Activated CD4-positive, alpha-beta T cell treated with anti-CD3 and anti-CD28 coated beads, Interleukin-2, amount 50 U/mL, for 16 hours (primary cell): ENCODE results near the gene BICRA.
"Not testable (repeated sequence)": the region's sequence is repeated elsewhere in the genome, so short reads cannot be mapped to it uniquely, and the experiment has no call there.

Experiments
- DNase-seq: peaks from one replicate; pipeline ENCODE4 v3.0.0-alpha.2; 2020

BICRA gene

DNA sequence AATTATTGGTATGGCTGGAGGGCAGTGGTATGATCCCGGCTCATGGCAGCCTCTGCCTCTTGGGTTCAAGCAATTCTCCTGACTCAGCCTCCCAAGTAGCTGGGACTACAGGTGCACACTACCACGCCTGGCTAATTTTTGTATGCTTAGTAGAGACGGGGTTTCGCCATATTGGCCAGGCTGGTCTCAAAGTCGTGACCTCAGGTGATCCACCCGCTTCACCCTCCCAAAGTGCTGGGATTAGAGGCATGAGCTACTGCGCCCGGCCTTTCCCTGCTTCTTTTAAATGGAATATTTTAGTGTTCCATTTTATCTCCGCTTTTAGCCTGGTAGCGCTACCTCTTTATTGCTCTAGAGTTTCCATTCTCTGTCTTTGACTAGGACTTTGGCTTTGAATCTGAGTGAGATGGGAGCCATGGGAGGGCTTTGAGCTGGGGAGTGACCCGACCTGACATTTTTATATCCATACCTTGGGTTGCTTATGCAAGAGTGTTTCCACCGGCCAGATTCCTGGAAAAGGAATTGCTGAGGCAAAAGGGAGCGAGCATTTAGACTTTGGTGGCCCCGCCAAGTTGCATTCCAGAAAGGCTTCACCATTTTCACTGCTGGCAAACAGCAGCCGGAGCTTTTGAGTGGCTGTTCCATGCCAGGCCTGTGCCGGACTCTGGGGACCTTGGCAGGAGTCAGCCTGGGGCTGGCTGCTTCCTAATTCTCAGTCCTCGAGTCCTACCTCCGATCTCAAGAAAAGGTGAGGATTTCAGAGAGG lies 22.9 kb downstream of the BICRA start:
- DNase-seq: no peak

DNA sequence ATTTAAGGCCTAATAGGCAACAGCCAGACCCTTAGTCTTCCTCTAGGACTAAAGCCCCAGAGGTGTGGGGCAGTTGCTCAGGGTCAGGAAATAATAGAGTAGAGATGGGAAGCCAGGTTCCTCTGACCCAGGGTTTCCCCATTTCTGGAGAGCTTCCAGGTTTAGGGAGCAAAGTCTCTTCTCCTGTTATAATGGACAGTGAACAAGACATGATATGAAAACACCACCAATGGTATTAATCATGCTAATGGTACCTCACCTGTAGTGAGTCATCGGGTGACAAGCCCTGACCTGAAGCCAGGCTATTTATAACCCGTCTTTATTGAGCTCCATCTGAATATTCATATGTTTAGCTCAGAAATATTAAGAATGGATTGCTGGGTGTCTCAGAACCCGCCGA lies 24.6 kb downstream of the BICRA start:
- DNase-seq: no peak

DNA sequence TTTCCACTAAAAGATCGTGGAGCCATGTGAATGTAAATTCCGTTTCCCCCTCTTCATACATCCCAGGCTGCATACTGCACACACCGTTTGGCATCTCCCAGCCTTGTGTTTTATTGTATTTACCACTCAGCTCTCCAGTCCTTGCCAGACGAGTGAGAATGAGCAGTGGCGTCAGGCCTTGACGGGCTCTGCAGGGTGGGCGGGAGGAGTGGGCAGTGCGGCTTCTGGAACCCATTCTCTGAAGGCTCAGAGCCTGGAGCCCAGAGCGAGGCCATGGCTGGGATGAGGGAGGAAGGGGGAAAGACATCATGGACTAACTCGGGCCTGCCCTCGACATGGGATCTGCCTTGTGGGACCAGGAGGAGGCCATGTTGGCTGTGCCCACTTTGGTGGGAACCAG lies 25.1 kb downstream of the BICRA start:
- DNase-seq: no peak

DNA sequence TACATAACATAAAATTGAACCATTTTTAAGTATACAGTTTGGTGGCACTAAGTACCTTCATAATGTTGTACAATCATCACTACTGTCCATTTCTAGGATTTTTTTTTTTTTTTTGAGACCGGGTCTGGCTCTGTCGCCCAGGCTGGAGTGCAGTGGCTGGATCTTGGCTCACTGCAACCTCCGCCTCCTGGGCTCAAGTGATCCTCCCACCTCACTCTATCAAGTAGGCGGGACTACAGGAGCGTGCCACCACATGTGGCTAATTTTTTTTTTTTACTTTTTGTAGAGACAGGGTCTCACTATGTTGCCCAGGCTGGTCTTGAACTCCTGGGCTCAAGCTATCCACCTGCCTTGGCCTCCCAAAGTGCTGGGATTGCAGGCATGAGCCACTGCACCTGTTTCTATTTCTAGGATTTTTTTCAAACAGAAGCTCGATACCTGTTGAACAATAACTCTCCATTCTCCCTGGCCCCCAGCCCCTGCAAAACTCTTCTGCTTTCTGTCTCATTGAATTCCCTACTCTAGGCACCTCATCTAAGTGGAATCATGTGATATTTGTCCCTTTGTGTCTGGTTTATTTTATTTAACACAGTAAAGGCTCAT lies 26.3 kb downstream of the BICRA start:
- not testable (repeated sequence) for DNase-seq

DNA sequence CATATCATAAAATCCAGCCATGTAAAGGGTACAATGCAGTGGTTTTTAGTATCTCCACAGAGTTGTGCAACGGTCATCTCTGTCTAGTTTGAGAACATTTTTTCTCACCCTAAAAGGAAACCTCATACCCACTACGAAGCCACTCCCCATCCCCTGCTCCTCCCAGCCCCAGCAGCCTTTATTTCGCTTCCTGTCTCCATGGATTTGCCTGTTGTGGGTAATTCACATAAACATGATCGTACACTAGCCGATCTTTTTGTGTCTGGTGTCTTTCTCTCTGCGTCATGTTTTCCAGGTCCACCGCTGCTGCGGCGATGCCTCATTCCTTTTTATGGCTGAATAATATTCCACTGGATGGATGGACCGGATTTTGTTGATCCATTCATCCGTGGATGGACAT lies 28.6 kb downstream of the BICRA start:
- no peak for DNase-seq

- DNase-seq: no peak
These were observed 33.1 kb downstream of the BICRA start for GRCh38 chr19:47641891-47642485.

GRCh38 chr19:47643281-47643680 lies 34.3 kb downstream of the BICRA start:
- DNase-seq: no peak

GRCh38 chr19:47644199-47644598 lies 35.3 kb downstream of the BICRA start:
- DNase-seq: no peak

DNA sequence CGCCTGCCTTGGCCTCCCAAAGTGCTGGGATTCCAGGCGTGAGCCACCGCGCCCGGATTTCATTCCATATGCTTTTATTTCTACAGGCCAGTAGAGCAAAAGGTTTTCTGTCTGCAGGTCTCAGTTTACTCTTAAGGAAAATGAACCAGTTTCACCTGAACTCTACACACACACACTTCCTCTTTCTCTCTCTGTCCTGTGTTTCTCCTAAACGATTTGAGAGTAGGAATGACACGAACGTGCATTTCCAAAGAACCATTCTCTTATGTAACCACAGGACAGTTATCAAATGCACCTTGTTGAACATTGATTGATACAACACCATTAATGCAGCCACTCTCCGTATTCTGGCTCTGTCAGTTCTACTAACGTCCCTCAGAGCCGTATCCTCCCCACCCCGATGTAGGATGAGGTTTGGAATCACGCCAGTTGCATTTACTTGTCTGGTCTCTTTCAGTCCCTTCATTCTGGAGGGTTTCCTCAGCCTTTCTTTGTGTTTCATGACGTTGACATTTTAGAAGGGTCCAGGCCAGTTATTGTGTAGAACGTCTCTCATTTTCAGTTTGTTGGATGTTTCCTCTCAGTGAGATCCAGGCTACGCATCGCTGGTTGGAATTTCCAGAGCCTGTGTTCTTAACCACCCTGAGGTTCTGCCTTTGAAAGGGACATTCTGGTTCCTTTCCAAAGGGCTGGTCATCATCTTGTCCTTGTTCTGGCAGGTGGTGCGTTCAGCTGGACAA lies 36.0 kb downstream of the BICRA start:
- DNase-seq: no peak

DNA sequence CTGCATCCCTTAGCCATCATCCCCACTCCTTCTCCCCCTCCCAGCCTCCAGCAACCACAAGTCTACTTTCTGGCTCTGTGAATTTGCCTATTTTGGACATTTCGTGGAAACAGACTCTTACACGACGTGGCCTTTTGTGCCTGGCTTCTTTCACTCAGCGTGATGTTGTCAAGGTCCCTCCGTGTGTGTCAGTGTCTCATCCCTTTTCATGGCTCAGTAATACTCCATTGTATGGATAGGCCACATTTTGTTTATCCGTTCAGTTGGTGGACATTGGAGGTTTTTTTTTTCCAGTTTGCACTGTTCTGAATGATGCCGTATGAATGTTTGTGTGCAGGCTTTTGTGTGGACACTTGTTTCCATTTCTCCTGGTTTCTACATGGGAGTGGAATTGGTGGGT lies 38.0 kb downstream of the BICRA start:
- DNase-seq: no peak

- no peak for DNase-seq
These were observed 40.7 kb downstream of the BICRA start for GRCh38 chr19:47649588-47649987.

- no peak for DNase-seq
These were observed 41.8 kb downstream of the BICRA start for GRCh38 chr19:47650700-47651099.

DNA sequence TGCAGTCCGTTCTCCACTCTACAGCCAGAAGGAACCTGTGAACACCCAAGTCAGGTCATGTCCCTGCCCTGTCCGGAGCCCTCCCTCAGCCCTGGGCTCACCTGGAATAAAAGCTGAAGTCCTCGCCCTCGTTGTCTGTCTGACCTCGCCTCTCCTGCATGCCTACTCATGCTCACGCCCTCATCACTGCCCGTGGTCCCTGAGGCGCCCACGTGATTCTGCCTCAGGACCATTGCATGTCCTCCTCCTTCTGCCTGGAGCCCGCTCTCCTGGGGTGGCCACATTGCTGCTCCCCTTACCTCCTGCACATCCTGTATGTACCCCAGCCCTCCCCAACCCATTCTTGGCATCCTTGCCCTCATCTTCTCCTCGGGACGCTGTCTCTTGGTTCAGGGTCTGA lies 42.2 kb downstream of the BICRA start:
- DNase-seq: no peak

DNA sequence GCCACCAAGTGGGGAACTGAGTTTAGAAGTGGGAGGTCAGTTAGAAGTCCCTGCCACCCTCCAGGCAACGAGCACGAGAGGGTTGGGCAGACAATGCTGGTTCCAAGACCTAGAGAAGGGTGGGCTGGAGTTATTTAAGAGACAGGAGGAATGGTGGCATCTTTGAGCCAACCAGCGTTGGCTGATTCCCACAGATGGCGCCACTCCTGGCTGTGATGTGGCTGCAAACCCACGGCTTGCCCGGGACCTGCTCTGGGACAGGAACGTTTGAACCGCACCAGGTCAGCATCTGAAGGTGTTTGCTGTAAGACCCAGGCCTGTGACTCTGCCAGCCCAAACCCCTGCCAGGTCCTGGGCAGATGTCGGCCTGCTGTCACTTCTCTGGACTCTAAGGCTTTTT lies 42.8 kb downstream of the BICRA start:
- no peak for DNase-seq

GRCh38 chr19:47652285-47652684 lies 43.4 kb downstream of the BICRA start:
- DNase-seq: no peak

DNA sequence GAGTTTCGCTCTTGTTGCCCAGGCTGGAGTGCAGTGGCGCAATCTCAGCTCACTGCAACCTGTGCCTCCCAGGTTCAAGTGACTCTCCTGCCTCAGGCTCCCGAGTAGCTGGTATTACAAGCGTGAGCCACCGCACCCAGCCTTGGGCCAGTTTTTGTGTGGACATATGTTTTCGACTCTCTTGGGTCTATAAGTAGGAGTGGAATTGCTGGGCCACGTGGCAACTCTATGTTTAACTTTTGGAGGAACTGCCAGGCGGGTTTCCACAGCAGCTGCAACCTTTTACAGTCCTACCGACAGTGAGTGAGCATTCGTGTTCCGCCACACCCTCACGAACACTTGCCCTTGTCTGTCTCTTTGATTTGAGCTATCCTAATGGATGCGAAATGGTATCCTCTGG lies 44.9 kb downstream of the BICRA start:
- DNase-seq: no peak

GRCh38 chr19:47657719-47658118 lies 48.8 kb downstream of the BICRA start:
- no peak for DNase-seq

GRCh38 chr19:47658431-47659348 lies 49.8 kb downstream of the BICRA start:
- no peak for DNase-seq

GRCh38 chr19:47660435-47660832 lies 51.5 kb downstream of the BICRA start:
- no peak for DNase-seq

DNA sequence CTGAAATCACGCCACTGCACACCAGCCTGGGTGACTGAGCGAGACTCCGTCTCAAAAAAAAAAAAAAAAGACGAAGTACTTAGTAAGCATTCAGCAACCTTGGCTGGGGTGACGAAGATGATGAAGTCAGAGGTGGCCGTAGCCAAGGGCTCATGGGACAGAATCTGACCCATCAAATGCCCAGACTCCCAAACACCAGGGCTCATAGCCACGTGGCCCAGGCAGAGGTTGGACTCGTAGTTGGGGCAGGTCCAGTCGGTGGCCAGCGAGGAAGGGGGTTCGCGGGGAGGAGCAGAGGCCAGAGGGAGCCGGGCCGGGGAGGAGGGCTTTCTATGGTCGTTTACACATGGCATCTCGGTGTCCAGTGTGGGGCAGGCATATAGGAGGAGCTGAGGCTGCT lies 52.2 kb downstream of the BICRA start:
- DNase-seq: no peak

DNA sequence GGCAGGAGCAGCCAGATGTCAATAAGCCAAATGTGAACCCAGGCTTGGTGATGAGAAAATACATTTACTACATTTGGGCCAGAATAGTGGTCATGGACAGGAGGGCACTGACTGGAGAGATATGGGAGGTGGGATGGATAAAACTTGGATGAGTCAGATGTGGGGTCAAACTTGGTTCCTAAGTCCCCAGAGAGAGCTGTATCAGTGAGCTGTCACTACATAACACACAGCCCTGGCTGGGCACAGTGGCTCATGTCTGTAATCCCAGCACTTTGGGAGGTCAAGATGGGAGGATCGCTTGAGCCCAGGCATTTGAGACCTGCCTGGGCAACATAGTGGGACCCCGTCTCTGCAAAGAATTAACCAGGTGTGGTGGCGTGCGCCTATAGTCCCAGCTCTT lies 52.7 kb downstream of the BICRA start:
- no peak for DNase-seq

GRCh38 chr19:47663435-47663910 lies 54.5 kb downstream of the BICRA start:
- no peak for DNase-seq
